Left lung (tissue), 10 donors: ENCODE results near the gene SBNO2. TPM values are rescaled to one million over a fixed set of nuclear protein-coding genes. Genes with fewer than 3 reads are reported as not detected.

Experiments
- ATAC-seq: fragments of 200-7000 bp; cut with Tn5 transposase; one replicate; pipeline ENCODE4 v1.9.1; 2020; ENCODE audit warnings: moderate library complexity
- DNase-seq, 4 donors: peaks; one replicate each; pipeline ENCODE4 v3.0.0-alpha.2; 2013 to 2020
- H3K27ac ChIP-seq, 2 donors: fragments of 200-600 bp; sonication (generic) in 1 of 2; one replicate each; pipeline versions ENCODE4 v1.5.0 to v1.8.0; 2020 to 2021
- H3K27me3 ChIP-seq, 2 donors: fragments of 200-600 bp; sonication (generic) in 1 of 2; one replicate each; pipeline versions ENCODE4 v1.5.0 to v1.8.0; 2020 to 2021
- H3K36me3 ChIP-seq, 2 donors: fragments of 200-600 bp; sonication (generic) in 1 of 2; one replicate each; pipeline versions ENCODE4 v1.5.0 to v1.8.0; 2020 to 2021
- H3K4me1 ChIP-seq, 2 donors: fragments of 200-600 bp; one replicate each; pipeline ENCODE4 v1.8.0; 2021
- H3K4me3 ChIP-seq, 2 donors: fragments of 200-600 bp; sonication (generic) in 1 of 2; one replicate each; pipeline versions ENCODE4 v1.5.0 to v1.8.0; 2020 to 2021; ENCODE audit warnings: mild to moderate bottlenecking in 1 of 2
- H3K9me3 ChIP-seq, 2 donors: fragments of 200-600 bp; sonication (generic) in 1 of 2; one replicate each; pipeline versions ENCODE4 v1.5.0 to v1.8.0; 2020 to 2021
- CTCF ChIP-seq, 2 donors: fragments of 200-600 bp; sonication (generic) in 1 of 2; IDR thresholded peaks; one replicate each; pipeline versions ENCODE4 v1.5.0 to v1.8.0; 2021; ENCODE audit warnings: antibody characterized with exemption in 2 of 2
- intact Hi-C, 2 donors: fragments of 100-400 bp; cut with DNase I; formaldehyde crosslinking; loops; one replicate each; pipeline versions ENCODE4 v1.11.2 to v1.14.2; 2022
- polyA plus RNA-seq, 6 donors: library from polyadenylated mRNA; unstranded; fragments of 120-200 nt; gene quantifications; one replicate each; pipeline ENCODE4 v1.2.1, GENCODE V29; 2013; ENCODE audit not compliant: insufficient read length in 6 of 6
- total RNA-seq, 2 donors: library from RNA; stranded (reverse); fragmentation: NEBNext Ultra II Directional; extraction: Animal tissue kit (Norgen Biotek cat#: 25700); gene quantifications; one replicate each; pipeline ENCODE4 v1.2.1, GENCODE V29; 2021
- donor health status: DM: no; HTN: yes; CAD: no.
- donor health status: DM: no; HTN: no; CAD: no.

The SBNO2 gene
- total and polyA plus RNA-seq, 8 donors: 17.9 to 119 (median 23.7) TPM

- H3K27me3 ChIP-seq: no peaks in the 10 kb centered on the region
- peak in 1 of 4 donors; percentile 89 for DNase-seq
- H3K4me3 ChIP-seq: peak overlapping the region; percentile 73 to 85
- H3K4me1 ChIP-seq: peaks cover 29 to 89% of the 10 kb centered on the region in 2 donors
- no peak for ATAC-seq
- intact Hi-C loops: no loop called here
- no peaks in the 10 kb centered on the region for H3K9me3 ChIP-seq
- TF ChIP-seq CTCF (IDR thresholded peaks at IDR 0.05): no peak
- H3K27ac ChIP-seq: peak overlapping the region; percentile 93 to 95
- H3K36me3 ChIP-seq: peaks cover 0 to 12% of the 10 kb centered on the region in 2 donors
Measured at GRCh38 chr19:1173159-1173844, 766 bp downstream of the SBNO2 start.

- intact Hi-C loops: no loop called here
- Histone ChIP-seq H3K27ac (peak overlapping the region; percentile 93 to 95), H3K4me1 (peaks cover 29 to 89% of the 10 kb centered on the region in 2 donors), H3K9me3 (no peaks in the 10 kb centered on the region), H3K4me3 (peak overlapping the region; percentile 73 to 85), H3K27me3 (no peaks in the 10 kb centered on the region), H3K36me3 (peaks cover 0 to 19% of the 10 kb centered on the region in 2 donors)
- peak in 1 of 4 donors; percentile 85 for DNase-seq
- peak; percentile 55 for ATAC-seq
- TF ChIP-seq CTCF (IDR thresholded peaks at IDR 0.05): no peak
Measured at GRCh38 chr19:1172353-1173158, 1.5 kb downstream of the SBNO2 start.

- peak overlapping the region; percentile 73 to 85 for H3K4me3 ChIP-seq
- peak in 1 of 4 donors; percentile 73 for DNase-seq
Measured at GRCh38 chr19:1171755-1172352, 2.2 kb downstream of the SBNO2 start.

GRCh38 chr19:1170938-1171754 is 2.9 kb downstream of the SBNO2 start:
- no peak for ATAC-seq
- TF ChIP-seq CTCF (IDR thresholded peaks at IDR 0.05): no peak
- H3K27ac ChIP-seq: peak overlapping the region; percentile 93 to 95
- no peaks in the 10 kb centered on the region for H3K27me3 ChIP-seq
- DNase-seq: peak in 2 of 4 donors; percentile 61 to 76
- peak overlapping the region in 1 of 2 donors; percentile 85 for H3K4me3 ChIP-seq
- H3K36me3 ChIP-seq: peaks cover 0 to 28% of the 10 kb centered on the region in 2 donors
- H3K9me3 ChIP-seq: no peaks in the 10 kb centered on the region
- H3K4me1 ChIP-seq: peaks cover 26 to 86% of the 10 kb centered on the region in 2 donors
- intact Hi-C loops: no loop called here

More at GRCh38 chr19:1171755-1172352, 2.2 kb downstream of the SBNO2 start:
- H3K36me3 ChIP-seq: peaks cover 0 to 25% of the 10 kb centered on the region in 2 donors
- ATAC-seq: peak; percentile 16
- intact Hi-C loops: no loop called here
- no peaks in the 10 kb centered on the region for H3K27me3 ChIP-seq
- TF ChIP-seq CTCF (IDR thresholded peaks at IDR 0.05): no peak
- peak overlapping the region; percentile 93 to 95 for H3K27ac ChIP-seq
- H3K9me3 ChIP-seq: no peaks in the 10 kb centered on the region
- peaks cover 26 to 89% of the 10 kb centered on the region in 2 donors for H3K4me1 ChIP-seq
